NCI-H2171 treated with DMSO at 0.1 percent for 48 hours (cell line): ENCODE data around the gene NDUFV2.
"Not testable (repeated sequence)": the region's sequence is repeated elsewhere in the genome, so short reads cannot be mapped to it uniquely, and the experiment has no call there.

Source experiments
- DNase-seq: peaks from one replicate; lab custom pipeline; 2025; lab: John Stamatoyannopoulos, UW

The NDUFV2 gene

DNA sequence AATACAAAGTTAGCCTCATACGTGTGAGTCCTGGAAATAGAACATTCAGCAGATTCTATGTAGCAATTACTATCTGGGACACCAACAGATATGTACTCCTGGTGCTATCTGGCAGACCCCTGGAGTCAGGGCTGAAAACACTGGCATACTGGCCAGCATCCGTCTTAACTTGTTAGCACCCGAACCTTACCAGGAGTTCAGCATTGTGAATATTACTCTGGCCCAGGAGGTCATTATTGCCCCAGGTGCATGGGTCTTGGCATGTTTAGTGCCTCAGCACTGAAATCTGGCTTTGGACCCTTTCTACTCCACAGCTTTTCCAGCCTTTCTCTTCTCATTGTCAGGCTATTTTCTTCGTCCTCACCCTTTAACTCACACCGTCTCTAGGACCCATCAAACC lies 11.9 kb upstream of the NDUFV2 start:
- DNase-seq: no peak

DNA sequence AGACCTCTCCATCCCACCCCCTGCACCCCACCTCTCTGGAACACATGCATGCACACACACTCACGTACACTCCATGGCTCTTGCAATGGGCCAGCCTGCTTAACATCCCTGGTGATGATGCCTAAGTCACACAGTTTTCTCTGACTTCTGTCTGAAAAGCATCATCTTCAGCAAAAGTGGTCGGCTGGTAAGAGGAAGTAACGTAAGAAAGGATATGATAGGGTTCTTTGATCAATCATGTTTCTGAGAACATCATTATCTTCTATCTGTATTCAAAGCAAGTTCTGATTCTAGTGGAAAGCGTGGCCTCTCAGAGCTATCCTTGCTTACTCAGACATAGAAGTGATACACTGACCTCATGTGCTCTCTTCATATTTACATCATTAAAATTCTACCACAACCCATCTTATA lies 11.4 kb upstream of the NDUFV2 start:
- DNase-seq: no peak

DNA sequence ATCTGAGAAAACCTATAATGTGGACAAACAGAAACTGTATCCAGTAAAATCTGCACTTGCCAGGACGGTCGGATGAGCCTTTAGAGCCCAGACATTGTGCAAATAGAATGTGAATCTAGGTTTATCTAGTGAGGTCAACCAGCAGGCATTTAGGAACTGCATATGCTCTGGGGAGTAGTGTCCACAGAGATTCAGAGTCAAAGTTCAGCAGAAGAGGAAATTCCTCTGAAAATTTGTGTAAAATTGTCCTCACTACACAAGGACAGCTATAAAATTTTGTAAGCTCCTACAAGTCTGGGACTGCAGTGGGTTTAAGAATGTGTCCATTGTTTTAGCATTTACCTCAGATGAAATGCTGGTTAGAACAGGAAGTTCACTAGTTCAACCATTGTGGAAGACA lies 9.8 kb upstream of the NDUFV2 start:
- no peak for DNase-seq

DNA sequence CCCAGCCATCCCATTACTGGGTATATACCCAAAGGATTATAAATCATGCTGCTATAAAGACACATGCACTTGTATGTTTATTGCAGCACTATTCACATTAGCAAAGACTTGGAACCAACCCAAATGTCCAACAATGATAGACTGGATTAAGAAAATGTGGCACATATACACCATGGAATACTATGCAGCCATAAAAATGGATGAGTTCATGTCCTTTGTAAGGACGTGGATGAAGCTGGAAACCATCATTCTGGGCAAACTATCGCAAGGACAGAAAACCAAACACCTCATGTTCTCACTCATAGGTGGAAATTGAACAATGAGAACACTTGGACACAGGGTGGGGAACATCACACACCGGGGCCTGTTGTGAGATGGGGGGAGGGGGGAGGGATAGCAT lies 9.4 kb upstream of the NDUFV2 start:
- DNase-seq: not testable (repeated sequence)

DNA sequence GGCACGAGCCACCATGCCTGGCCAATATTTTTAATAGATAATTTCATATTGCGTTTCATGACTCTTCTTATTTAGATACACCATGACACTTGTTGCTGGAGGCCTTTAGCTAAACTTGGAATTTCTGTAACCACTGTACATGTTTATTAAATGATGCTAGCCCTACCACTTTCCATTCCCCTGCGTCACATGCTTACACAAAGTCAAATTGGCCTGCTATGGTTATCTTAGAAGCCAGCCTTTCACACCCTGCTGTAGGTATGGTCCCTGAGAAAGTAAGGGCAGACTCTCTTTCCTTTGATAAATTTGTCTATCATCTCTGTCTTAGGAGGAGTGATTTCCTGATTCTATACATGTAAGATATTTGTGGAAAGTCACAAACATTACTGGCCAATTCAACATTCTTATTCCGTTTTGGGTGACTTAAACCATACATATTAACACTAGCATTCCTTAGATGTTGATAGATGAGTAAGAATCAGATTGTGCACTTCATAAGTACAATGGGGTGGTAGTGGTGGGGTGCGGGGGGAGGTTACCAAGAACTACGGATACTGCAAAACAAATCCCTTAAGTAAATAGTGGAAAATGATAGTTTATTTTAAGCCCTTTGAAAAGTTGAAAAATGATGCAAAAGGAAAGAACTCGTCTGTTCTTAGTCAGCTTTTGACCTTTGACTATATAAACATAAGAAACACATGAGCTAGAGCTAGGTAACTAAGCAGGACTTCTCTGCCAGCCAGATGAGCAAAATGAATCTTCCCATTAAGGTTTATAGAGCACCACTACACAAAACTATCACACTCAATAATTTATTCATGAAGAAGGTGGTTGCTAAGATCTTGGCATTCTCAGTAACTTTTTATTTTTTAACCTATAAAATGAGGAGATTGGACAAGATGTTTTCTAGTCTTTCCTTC lies 7.9 kb upstream of the NDUFV2 start:
- DNase-seq: no peak

DNA sequence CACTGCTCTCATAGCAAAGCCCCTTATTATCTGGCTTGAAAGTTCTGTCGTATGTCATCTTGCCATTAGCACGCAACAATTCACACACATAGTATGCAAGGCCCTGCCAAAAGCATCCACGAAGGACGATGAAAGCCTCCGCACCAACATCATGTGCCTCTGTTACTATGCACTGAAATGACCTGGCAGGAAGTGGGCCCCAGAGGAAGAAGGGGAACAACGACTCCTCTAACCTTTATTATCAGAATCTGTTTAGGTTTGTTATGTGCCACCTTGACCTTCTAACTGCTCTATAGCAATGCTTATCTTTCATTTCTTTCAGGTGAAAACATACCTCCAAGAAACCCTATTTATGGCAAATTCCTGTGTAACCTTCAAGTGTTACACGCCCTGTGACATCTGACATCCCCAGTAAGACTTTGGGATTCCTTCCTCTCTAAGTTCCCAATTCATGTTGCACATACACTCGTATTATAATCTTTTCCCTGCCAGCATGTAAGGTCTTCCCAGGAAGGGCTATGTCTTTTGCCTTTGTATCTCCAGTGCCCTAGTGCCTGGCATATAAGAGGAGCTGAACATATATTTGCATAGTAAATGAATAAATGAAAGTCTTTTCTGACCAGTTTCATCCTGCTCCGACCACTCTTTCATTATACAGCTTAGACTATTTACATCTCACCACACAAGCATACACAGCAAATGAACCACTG lies 7.0 kb upstream of the NDUFV2 start:
- DNase-seq: no peak

DNA sequence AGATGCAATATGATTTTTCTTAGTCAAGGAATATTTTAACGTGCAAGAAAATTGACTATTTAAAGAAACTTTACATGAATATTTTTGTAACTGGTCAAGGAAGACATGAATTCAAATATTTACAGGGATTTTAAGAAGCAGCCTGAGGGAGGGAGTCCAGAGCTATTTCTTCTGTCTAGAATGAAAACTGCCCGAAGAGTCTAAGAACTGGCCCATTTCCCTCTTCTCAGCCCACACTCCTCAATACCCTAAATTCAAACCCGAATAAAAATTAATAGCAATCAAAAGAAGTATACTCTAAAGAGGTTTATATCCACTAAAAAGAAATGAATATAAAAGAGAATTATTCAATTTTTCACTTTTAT lies 6.5 kb upstream of the NDUFV2 start:
- DNase-seq: no peak

DNA sequence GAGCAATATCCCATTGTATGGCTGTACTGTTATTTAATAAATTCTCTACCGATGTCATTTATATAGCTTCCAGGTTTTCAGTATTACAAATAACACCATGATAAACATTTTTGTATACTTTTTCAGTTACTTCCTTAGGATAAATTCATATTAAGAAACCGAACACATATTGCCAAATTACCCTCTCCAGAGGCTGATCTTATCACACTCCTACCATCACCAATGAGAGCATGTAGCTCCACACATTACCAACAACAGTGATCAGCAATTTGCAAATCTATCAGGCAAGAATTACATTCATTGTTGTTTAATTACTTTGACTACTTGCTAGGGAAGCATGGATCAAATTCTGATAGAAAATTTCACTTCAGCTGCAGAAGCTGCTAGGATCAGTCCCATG lies 5.8 kb upstream of the NDUFV2 start:
- no peak for DNase-seq

DNA sequence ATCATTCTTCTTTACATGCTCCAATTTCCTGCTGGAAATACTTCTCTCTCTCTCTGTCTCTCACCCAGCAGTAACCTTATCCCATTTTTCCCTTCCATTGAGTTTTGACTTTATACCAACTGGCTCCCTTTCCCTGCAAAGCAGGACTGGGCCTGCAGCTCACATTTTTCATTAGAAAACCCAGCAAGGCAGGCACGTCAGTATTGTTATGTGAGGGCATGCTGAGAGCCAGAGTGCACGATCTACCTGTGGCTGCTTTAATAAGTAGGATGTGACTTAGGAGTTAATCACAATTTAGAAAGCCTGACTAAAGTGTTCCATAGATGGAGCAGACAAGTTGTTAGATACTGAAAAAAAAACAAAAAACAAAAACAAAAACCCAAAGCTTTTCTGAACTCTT lies 5.2 kb upstream of the NDUFV2 start:
- DNase-seq: peak; percentile 9

DNA sequence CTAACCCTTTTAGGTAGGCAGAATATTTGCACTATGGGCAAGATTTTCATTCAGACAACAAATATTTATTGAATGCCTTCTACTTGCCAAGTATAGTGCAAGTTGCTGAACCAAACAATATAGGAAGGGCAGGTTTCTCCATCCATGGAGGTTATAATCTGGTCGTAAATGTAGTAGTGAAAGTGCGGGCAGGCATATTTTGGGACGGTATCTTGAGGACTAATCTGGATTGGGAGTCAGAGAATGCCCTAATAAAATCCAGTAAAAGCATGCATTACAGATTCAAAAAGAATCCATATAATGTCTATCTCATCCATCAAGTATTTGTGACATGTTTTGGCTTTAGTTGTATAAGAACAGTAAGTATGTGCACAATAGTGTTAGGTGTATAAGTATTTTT lies 1.7 kb upstream of the NDUFV2 start:
- no peak for DNase-seq

DNA sequence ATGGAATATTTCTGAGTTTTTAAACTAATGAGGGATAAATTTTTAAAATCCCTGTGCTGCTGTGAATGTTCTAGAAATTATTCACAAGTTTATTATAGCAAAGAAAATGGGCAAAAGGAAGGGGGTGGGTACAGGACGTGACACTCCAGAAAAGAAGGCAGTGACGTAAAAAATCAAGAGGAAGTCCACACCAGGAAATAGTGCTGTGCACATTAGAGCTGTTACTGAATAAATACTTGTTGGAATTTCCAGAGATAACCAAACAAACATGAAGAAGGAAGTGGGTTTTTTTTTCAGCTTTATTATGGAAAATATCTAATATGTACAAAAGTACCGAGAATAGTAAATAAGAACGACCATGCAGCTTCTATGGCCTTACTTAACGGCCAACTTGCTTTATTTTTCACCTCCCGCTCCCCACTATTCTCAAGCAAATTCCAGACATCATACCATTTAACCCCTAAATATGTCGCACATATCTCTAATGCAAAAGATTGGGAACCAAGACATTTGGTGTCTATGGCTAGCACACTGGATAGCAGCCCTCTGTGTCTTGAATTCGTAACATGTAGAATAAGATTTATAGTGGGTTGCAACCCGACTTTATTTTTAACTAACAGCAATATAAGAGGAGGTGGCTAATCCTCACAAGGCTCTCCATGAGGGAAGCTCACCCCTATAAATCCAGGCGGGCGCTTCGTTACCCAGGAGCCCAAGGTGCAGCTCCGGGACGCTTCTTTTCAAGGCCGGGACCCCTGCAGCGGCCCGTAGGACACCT lies 580 bp upstream of the NDUFV2 start:
- DNase-seq: no peak

DNA sequence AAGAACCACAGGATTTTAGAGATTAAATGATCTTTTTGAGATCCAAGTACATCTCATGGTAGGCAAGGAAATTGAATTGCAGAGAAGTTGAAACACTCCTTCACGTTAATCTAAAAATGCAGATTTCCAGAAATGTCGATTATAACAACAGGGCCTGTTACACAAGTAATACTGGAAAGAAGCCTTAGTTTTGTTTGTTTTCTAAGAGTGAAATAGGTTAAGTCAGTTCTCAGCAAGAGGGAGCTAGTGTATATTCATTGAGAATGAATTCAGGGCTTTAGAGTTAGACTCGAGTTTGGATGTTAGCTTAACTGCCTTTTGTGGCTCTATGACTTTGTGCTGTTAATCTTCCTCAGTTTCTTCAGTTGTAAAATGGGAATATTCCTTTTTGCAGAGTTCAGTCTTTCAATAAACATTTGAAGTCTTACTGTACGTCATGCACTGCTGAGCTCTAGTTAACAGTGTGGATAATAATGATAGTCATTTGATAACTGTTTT lies 926 bp downstream of the NDUFV2 start:
- DNase-seq: peak; percentile 28

DNA sequence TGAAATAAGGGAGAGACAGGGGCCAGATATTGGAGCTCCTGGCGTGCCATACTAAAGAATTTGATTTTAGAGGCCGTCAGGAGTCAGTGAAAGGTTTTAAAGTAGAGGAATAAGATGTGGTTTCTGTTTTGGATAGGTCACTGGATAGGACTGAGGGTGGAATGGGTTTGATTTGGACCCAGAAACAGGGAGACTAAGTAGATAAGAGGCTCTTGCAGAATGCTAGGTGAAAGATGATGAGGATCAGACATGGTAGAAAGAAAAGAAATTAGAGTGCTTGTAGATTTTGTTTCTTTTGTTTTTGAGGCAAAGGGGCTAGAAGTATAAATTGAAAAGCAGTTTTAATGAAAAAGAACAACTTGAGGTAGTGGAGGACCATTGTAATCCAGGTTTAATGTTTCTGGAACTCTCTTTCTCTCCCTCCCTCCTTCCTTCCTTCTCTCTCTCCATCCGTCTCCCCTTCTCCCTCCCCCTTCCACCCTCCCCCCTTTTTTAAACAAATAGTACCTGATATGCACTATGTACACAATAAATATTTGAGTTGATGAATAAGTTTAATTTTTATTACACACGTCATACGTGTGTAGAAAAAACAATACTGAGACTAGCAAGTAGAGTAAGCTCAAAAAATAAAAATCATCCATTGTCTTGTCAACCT lies 1.9 kb downstream of the NDUFV2 start:
- DNase-seq: no peak

DNA sequence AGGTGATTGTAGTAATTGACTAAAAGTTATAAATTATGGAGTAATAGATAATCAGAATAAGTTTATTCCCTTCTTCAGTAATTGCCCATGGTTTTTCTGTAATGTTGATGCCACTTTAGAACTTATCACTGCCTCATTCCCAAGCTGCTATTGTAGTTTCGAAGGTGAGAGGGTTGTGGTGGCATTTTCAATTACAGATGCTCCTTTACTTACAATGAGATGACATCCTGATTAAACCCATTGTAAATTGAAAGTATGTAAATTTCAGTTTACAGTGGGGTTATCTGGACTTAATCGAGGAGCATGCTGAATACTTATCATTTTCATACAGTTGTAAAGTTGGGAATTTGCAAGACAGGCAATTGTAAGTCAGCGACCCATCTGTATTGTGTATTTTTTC lies 2.9 kb downstream of the NDUFV2 start:
- DNase-seq: no peak

DNA sequence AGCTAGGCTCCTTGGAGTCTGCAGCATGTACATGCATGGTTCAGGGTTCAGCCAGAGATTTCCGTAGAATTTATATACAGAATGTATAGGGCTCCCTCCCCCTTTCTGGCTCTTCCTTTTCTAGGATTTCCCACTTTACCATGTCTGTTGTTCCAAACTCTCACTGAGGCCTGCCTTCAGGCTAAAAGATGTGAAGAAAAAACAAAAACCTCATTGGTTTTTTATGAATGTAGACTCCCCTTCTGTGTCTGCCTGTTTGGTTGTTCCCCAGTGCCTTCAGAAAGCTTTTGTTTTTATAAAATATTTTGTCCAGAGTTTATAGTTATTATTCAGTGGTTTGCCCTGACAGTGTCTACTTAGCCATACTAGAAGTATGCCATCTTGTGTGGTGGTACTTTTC lies 3.6 kb downstream of the NDUFV2 start:
- no peak for DNase-seq

DNA sequence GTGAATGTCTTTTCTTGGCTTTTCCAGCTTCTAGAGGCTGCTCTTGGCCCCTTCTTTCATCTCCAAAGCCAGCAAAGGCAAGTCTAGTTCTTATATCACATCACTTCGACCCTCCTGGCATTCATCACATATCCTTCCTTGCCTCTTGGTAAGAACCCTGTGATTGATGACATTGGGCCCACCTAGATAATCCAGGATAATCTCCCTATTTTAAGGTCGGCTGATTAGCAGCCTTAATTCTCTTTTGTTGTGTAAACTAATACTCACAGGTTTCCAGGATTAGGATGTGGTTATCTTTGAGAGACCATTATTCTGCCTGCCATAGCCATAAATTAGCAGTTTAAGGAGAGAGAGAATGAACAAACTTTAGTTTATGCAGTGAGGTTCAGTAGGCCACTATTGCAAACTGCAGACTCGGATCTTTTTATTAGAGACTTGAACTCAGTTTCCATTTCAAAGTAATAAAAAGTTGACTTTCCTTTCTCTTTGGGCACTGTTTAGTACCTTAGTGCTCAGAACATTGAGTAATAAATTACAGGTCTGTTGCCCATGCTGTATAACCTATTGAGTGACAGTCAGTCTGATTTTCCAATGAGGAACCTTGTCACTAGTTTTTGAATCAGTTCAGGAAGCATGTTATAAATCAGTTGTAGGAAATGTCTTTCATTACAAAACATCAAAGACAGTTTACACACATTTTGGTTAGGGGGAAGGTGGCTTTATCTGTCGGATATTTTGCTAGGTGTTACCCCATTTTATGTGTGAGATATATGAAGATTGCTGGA lies 4.5 kb downstream of the NDUFV2 start:
- no peak for DNase-seq

DNA sequence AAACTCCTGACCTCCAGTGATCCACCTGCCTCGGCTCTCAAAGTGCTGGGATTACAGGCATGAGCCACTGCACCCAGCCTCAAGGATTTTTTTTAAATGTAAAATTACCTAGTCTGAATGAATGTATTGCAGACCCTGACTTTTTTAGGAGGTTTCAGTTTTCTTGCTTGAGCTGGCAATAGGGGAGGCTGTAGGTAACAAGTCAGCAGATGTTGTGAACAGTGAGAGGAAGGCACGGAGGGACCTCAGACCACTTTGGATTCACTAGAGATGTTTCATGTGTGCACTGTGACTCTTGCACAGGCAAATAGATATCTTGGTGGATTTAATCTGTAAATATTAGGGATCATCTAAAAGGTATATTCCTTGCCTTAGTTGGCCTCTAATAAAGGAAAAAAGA lies 6.4 kb downstream of the NDUFV2 start:
- DNase-seq: no peak

DNA sequence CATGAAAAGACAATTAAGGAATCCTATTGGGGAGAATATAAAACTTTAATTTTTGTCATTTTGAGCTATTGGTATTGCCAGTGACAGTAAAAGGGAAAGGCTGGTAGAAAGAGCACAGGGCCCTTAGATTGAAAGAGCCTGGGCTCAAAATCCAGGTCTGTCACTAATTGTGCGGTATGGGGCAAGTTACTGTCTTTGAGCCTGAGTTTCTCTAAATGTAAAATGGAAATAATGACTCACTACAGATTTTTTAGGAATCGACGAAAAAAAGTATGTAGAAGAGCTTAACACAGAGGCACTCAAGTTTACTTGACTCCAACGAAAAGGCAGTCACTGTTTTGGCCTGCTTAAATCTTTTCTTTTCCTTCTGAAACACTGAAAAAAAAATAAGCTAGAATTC lies 7.0 kb downstream of the NDUFV2 start:
- DNase-seq: no peak

DNA sequence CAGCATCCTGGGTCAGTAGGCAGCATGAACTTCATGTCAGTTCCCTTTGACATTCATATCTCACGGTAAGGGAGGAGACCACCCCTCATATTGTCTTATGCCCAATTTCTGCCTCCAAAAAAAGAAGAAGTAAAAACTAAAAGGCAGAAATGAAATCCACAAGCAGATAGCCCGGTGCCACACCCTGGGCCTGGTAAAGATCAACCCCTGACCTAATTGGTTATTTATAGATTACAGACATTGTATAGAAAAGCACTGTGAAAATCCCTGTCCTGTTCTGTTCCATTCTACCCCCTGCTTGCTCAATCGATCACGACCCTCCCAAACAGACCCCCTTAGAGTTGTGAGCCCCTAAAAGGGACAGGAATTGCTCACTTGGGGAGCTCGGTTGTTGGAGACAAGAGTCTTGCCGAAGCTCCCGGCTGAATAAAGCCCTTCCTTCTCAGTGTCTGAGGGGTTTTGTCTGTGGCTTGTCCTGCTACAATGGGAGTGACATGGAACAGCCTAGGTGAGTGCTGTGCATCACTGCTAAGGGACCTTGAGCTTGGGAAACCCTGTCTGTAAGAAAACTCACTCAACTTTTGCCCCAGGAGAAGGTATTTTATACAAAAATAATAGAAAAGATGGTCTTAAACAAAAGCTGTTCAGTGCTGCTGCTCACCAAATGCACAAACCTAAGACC lies 11.1 kb downstream of the NDUFV2 start:
- no peak for DNase-seq

DNA sequence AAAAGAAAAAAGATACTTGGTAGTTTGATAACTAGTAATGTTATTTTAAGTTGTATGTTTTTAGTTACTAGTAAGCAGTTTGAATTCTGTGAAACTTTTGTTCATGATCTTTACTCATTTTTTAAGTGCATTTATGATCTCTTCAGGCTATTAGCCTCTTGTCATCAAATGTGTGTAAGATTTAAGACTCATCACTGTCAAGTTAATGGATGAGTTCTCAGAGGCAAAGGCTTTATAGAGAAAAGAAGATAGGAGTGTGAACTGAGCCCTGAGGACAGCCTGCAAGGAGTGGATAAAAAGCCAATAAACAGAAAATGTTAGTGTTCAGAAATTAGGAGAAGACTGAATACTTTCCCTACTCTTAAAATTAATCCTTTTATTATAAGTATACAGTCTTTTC lies 13.5 kb downstream of the NDUFV2 start:
- DNase-seq: no peak
